ENCODE results near the gene SRA1. TPM values are rescaled to one million over a fixed set of nuclear protein-coding genes. Genes with fewer than 3 reads are reported as not detected.

SRA1 gene
- total RNA-seq, 1 experiment from 2014 or later = 52.0 TPM

GRCh38 chr5:140557965-140558364, 692 bp upstream of the SRA1 start:
- Histone ChIP-seq H3K9me3 (ENCODE audit: control insufficient read depth, insufficient read depth, low read depth, low read length) (no peaks in the 10 kb centered on the region), H3K27me3 (ENCODE audit: control insufficient read depth, insufficient read depth, low read length) (no peaks in the 10 kb centered on the region), H3K4me1 (ENCODE audit: control insufficient read depth, insufficient read depth, low read length) (peaks cover 23% of the 10 kb centered on the region), H3K27ac (ENCODE audit: low read length) (peak overlapping the region; percentile 95), H3K36me3 (ENCODE audit: control insufficient read depth, insufficient read depth, low read length) (no peaks in the 10 kb centered on the region; the same call in 1 of the 2 replicates), H3K4me3 (ENCODE audit: low read depth in 2 of 2, low read length in 2 of 2) (peak overlapping the region in 1 of 2 experiments; percentile 85; a peak in 2 of 4 replicates)
- POLR2A ChIA-PET = no interaction called here
- in situ Hi-C loops (cut with HindIII; ENCODE audit: low pct_unique_long_range_greater_than_20kb, low sequenced_read_pairs) = no loop called here
- TF ChIP-seq TCF7L2 (IDR thresholded peaks at IDR 0.05; ENCODE audit: low read depth, low read length) (no peak), SIN3A (IDR thresholded peaks at IDR 0.05; ENCODE audit: borderline replicate concordance, insufficient read depth, low read depth, low read length) (no peak), REST (IDR thresholded peaks at IDR 0.05; ENCODE audit: insufficient read depth in 1 of 2, low read depth in 2 of 2, low read length in 1 of 2) (no peak), POLR2AphosphoS5 (IDR thresholded peaks at IDR 0.05; ENCODE audit: low read depth, low read length) (no peak), CTCF (IDR thresholded peaks at IDR 0.05) (no peak)
- intact Hi-C loops (cut with micrococcal nuclease; ENCODE audit: unreplicated experiment) = no loop called here
- no peak for DNase-seq (ENCODE audit: low read depth, low spot score)
- CTCF ChIA-PET = no interaction called here
- no TSS peak for BruUV-seq (replicated peaks)
- ATAC-seq = no peak

- CTCF ChIA-PET = no interaction called here
Observed at GRCh38 chr5:140556438-140556837, 835 bp downstream of the SRA1 start.

More at GRCh38 chr5:140556438-140556837, 835 bp downstream of the SRA1 start:
- no peaks in the 10 kb centered on the region for H3K27me3 ChIP-seq (ENCODE audit: control insufficient read depth, insufficient read depth, low read length)
- H3K27ac ChIP-seq (ENCODE audit: low read length) = peak overlapping the region; percentile 95
- POLR2A ChIA-PET = interaction anchor here (0.8 kb wide), 1 partner anchor 8 kb away, joined by 6 read pairs; no protein-coding TSS in a partner anchor
- H3K4me3 ChIP-seq (ENCODE audit: low read depth in 2 of 2, low read length in 2 of 2) = peak overlapping the region; percentile 85 to 89
- ATAC-seq (no peak), DNase-seq (ENCODE audit: low read depth, low spot score) (no peak)
- TF ChIP-seq SIN3A (IDR thresholded peaks at IDR 0.05; ENCODE audit: borderline replicate concordance, insufficient read depth, low read depth, low read length) (no peak), TCF7L2 (IDR thresholded peaks at IDR 0.05; ENCODE audit: low read depth, low read length) (no peak), CTCF (IDR thresholded peaks at IDR 0.05) (no peak), REST (IDR thresholded peaks at IDR 0.05; ENCODE audit: insufficient read depth in 1 of 2, low read depth in 2 of 2, low read length in 1 of 2) (no peak), POLR2AphosphoS5 (IDR thresholded peaks at IDR 0.05; ENCODE audit: low read depth, low read length) (no peak)
- H3K36me3 ChIP-seq (ENCODE audit: control insufficient read depth, insufficient read depth, low read length) = peaks cover 4% of the 10 kb centered on the region; the same call in 1 of the 2 replicates
- H3K9me3 ChIP-seq (ENCODE audit: control insufficient read depth, insufficient read depth, low read depth, low read length) = no peaks in the 10 kb centered on the region
- intact Hi-C loops (cut with micrococcal nuclease; ENCODE audit: unreplicated experiment) = no loop called here
- no TSS peak for BruUV-seq (replicated peaks)
- peaks cover 23% of the 10 kb centered on the region for H3K4me1 ChIP-seq (ENCODE audit: control insufficient read depth, insufficient read depth, low read length)
- in situ Hi-C loops (cut with HindIII; ENCODE audit: low pct_unique_long_range_greater_than_20kb, low sequenced_read_pairs) = no loop called here

All from Panc1 (cell line).